GM08714 (cell line): ENCODE results near the gene AMIGO2.

Experiments
- H3K4me3 ChIP-seq: fragments of 200-500 bp; sonication (Bioruptor generic); 2 replicates; pipeline ENCODE4 v1.5.1; 2014; ENCODE audit warnings: mild to moderate bottlenecking, low read length, inconsistent platforms
- ZNF274 ChIP-seq: IDR thresholded peaks from 2 replicates; pipeline ENCODE4 v1.6.1; 2012; ENCODE audit warnings: mild to moderate bottlenecking, low read depth, low read length

The AMIGO2 gene

GRCh38 chr12:47048541-47048940 lies 31.2 kb downstream of the AMIGO2 start:
- TF ChIP-seq ZNF274 = no peak
- no peak overlapping the region for H3K4me3 ChIP-seq

DNA sequence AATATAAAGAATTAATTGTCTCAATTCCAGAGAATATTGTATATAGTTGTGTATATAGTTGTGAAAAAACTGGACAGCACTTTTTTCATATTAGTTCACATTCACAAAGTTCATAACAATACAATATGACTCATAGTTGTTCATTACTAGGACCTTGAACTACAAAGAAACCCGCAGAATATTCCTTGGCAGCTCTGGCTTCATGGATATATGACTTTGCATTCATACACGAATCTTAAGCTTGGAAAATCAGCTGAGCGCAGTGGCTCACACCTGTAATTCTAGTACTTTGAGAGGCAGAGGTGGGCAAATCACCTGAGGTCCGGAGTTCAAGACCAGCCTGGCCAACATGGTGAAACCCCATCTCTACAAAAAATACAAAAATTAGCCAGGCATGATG lies 38.4 kb downstream of the AMIGO2 start:
- TF ChIP-seq ZNF274 = no peak
- no peak overlapping the region for H3K4me3 ChIP-seq

DNA sequence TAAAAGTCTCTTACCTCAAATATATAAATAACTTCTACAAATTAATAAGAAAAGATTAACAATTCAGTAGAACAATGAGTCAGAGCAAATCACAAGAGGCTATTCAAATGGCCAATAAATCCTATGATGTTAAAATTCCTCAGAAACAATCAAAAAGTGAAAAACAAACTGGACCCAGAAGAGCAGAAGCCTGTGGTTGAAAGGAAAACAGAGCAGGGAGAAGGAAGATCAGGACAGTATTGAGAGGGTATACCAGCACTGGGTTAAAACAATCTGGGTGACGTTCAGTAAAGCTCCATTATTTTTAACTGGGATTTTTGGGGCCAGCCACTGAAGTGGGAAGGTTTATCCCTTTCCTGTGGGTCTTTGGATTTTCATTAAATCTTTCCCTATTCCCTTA lies 40.0 kb downstream of the AMIGO2 start:
- no peak overlapping the region for H3K4me3 ChIP-seq

GRCh38 chr12:47039079-47039478 lies 40.7 kb downstream of the AMIGO2 start:
- TF ChIP-seq ZNF274 = no peak
- no peak overlapping the region for H3K4me3 ChIP-seq

More for the DNA sequence above, 40.0 kb downstream of the AMIGO2 start:
- TF ChIP-seq ZNF274 = no peak

DNA sequence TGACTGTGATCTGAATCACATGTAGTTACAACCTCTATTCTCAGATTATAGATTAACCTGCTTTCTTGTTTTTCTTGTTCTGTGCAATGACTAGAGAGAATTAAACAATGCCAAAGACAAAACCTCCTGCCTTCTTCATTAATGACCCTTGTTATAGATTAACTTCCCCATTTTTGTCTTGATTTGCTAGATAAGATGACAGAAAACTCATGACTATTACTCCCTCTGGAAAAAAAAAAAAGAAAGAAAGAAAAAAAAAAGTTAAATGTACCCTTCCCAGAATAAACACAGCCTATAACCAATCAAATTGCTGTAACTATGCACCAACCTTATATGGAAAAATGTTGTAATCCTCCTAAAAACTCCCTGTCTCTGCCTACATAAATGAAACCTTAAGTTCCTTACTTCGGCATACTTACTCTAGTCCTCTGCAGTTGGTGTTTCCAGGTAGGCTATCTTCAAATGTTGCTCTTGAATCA lies 41.5 kb downstream of the AMIGO2 start:
- no peak overlapping the region for H3K4me3 ChIP-seq
- TF ChIP-seq ZNF274 = no peak

DNA sequence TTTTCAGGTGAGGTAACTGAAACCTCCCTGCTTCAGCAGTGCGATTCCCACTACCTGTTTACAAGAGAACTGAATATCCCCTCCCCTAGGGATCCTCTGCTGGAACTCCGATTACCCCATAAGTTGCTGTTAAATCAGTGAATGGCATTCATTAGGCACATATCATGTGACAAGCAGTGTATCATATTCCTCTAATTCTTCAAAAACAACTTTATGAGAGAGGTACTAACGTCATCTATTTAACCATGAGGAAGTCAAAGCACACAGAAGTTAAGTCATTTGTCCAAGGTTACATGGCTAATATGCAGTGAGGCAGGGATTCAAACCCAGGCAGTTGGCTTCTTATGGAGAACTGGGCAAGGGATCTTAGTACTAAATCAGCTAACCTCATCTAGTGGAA lies 44.3 kb downstream of the AMIGO2 start:
- H3K4me3 ChIP-seq = no peak overlapping the region
- TF ChIP-seq ZNF274 = no peak

DNA sequence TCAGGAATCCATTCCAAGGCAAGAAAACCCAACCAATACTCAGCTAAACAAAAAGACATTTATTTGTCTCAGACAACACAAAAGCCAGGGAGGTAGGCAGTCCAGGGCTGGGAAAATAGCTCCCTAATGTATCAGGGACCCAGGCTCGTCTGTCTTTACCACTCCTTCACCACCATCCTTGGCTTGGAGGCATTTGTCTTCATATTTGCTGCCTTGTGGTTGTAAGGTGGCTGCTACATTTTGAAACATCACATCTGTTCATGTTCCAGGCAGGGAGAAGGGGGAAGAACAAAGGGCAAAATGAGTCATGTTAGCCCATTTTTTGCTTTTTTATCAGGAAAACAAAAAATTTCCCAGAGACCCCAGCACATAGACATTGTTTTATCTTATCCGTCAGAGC lies 45.1 kb downstream of the AMIGO2 start:
- no peak for TF ChIP-seq ZNF274
- no peak overlapping the region for H3K4me3 ChIP-seq

DNA sequence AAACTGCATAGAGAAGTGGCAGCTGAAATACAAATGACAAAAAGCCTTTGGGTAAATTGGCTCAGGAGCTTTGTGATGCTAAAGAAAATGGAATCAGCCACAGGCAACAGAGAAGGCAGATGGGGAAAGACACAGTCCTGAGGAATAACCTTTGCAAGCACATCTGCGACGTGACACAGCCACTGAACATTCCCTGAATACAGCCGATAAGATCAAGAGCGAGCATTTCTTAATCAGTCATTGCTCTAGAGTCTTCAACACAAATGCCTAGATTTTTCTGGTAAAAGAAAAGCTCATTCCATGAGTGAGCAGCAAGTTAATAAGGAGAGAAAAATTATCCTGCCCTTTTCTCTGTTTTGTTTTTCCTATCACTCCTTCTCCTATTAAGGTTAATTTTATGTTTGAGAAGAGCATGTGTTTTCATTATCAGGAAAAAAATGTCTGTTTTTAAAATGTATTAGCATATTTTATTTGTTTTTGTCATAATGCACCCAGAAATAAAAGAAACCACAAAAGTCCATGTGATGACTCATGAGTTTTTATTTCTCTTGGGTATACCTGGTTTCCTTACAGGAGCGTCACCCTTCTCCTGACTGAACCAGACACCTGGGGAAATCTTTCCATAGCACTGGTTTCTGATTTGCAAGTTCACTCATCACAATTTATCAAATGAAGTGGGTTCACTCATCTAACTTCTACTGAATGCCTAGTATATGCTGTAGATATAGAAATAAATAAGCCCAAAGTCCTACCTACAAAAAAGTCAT lies 45.8 kb downstream of the AMIGO2 start:
- no peak for TF ChIP-seq ZNF274
- H3K4me3 ChIP-seq = no peak overlapping the region

- no peak for TF ChIP-seq ZNF274
- H3K4me3 ChIP-seq = no peak overlapping the region
Measured at GRCh38 chr12:47033081-47033480, 46.7 kb downstream of the AMIGO2 start.

GRCh38 chr12:47032644-47033043 lies 47.1 kb downstream of the AMIGO2 start:
- H3K4me3 ChIP-seq = no peak overlapping the region
- TF ChIP-seq ZNF274 = no peak

GRCh38 chr12:47029903-47030302 lies 49.9 kb downstream of the AMIGO2 start:
- no peak overlapping the region for H3K4me3 ChIP-seq
- TF ChIP-seq ZNF274 = no peak

DNA sequence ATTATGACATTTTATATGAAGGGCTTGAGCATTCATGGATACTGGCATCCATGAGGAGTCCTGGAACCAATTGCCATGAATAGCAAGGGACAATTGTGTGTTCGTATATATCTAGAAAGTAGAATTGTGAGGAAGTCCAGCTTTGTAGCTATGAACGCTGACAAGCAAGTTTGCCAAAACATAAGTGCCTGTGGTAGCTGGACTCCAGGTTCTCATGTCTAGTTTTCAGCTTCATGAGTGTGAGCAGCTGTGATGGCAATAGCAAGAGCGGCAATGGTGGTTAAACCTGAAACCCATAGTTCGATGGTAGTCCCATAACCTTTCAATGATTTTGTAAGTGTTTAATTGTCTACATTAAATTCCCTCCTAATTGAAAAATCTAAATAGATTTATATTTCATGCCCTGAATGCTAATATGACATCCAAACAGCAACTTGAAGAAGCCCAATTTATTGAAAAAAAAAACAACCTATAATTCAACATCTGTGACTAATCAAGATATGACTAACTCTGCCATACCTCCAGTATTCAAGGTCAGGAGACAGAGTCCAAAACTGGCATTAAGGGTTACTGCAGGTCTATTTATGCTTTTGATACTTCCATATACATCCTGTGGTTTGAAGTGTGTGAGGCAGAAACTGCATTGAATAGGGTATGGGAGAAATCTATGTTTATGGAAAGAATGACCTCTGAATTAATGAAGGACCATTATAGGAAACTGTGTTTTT lies 50.6 kb downstream of the AMIGO2 start:
- TF ChIP-seq ZNF274 = no peak
- no peak overlapping the region for H3K4me3 ChIP-seq

GRCh38 chr12:47028186-47028585 lies 51.6 kb downstream of the AMIGO2 start:
- TF ChIP-seq ZNF274 = no peak
- no peak overlapping the region for H3K4me3 ChIP-seq
